Skeletal muscle satellite cell (primary cell): ENCODE measurements around the gene PRSS16.

ENCODE experiments used
- H3K27me3 ChIP-seq: 2 replicates; pipeline ENCODE4 v1.7.0; 2013; ENCODE audit warnings: low read length; ENCODE audit not compliant: control insufficient read depth, insufficient read depth
- H3K36me3 ChIP-seq: 2 replicates; pipeline ENCODE4 v1.7.0; 2013; ENCODE audit warnings: mild to moderate bottlenecking, control low read depth, low read length; ENCODE audit not compliant: insufficient read depth
- H3K4me1 ChIP-seq: 2 replicates; pipeline ENCODE4 v1.7.0; 2013; ENCODE audit warnings: low read length; ENCODE audit not compliant: control insufficient read depth, insufficient read depth
- H3K4me2 ChIP-seq: 2 replicates; pipeline ENCODE4 v1.7.0; 2013; ENCODE audit warnings: mild to moderate bottlenecking, low read length
- H3K4me3 ChIP-seq: 2 replicates; pipeline ENCODE4 v1.7.0; 2013; ENCODE audit warnings: low read length
- H3K9ac ChIP-seq: 2 replicates; pipeline ENCODE4 v1.7.0; 2013; ENCODE audit warnings: mild to moderate bottlenecking, low read depth, low read length, moderate library complexity
- H3K9me3 ChIP-seq: replicated peaks from 2 replicates; pipeline ENCODE4 v1.7.0; 2013; ENCODE audit warnings: mild to moderate bottlenecking, control low read depth, low read length

Gene PRSS16

GRCh38 chr6:27290065-27290849, 42.8 kb downstream of the PRSS16 start:
- no peak overlapping the region for H3K4me2 ChIP-seq
- no peaks in the 10 kb centered on the region for H3K9me3 ChIP-seq

GRCh38 chr6:27290850-27291208, 43.3 kb downstream of the PRSS16 start:
- no peaks in the 10 kb centered on the region for H3K4me1 ChIP-seq
- H3K27me3 ChIP-seq, result peaks cover 41% of the 10 kb centered on the region
- no peaks in the 10 kb centered on the region for H3K9me3 ChIP-seq
- H3K9ac ChIP-seq, result no peak overlapping the region
- no peaks in the 10 kb centered on the region for H3K36me3 ChIP-seq
- H3K4me3 ChIP-seq, result no peak overlapping the region
- H3K4me2 ChIP-seq, result no peak overlapping the region

More at GRCh38 chr6:27290065-27290849, 42.8 kb downstream of the PRSS16 start:
- Histone ChIP-seq H3K36me3 (no peaks in the 10 kb centered on the region), H3K4me1 (no peaks in the 10 kb centered on the region), H3K27me3 (peaks cover 44% of the 10 kb centered on the region), H3K9ac (no peak overlapping the region), H3K4me3 (no peak overlapping the region)

GRCh38 chr6:27293436-27294098, 46.1 kb downstream of the PRSS16 start:
- Histone ChIP-seq H3K9me3 (no peaks in the 10 kb centered on the region), H3K4me3 (peak overlapping the region; percentile 31), H3K27me3 (peaks cover 37% of the 10 kb centered on the region), H3K36me3 (no peaks in the 10 kb centered on the region), H3K4me1 (no peaks in the 10 kb centered on the region), H3K9ac (no peak overlapping the region), H3K4me2 (peak overlapping the region; percentile 8)

GRCh38 chr6:27294409-27294808, 46.9 kb downstream of the PRSS16 start:
- no peaks in the 10 kb centered on the region for H3K9me3 ChIP-seq
- no peak overlapping the region for H3K4me2 ChIP-seq
- peaks cover 28% of the 10 kb centered on the region for H3K27me3 ChIP-seq
- no peaks in the 10 kb centered on the region for H3K4me1 ChIP-seq
- H3K9ac ChIP-seq, result no peak overlapping the region
- no peak overlapping the region for H3K4me3 ChIP-seq
- no peaks in the 10 kb centered on the region for H3K36me3 ChIP-seq

- H3K36me3 ChIP-seq, result no peaks in the 10 kb centered on the region
- peaks cover 20% of the 10 kb centered on the region for H3K27me3 ChIP-seq
- H3K4me1 ChIP-seq, result no peaks in the 10 kb centered on the region
- peak overlapping the region; percentile 70 for H3K4me3 ChIP-seq
- no peaks in the 10 kb centered on the region for H3K9me3 ChIP-seq
- H3K4me2 ChIP-seq, result peak overlapping the region; percentile 86
- no peak overlapping the region for H3K9ac ChIP-seq
Measured at GRCh38 chr6:27295301-27296079, 48.0 kb downstream of the PRSS16 start.

GRCh38 chr6:27296106-27296783, 48.7 kb downstream of the PRSS16 start:
- Histone ChIP-seq H3K9me3 (no peaks in the 10 kb centered on the region), H3K36me3 (no peaks in the 10 kb centered on the region), H3K27me3 (peaks cover 13% of the 10 kb centered on the region), H3K4me1 (no peaks in the 10 kb centered on the region), H3K4me2 (peak overlapping the region; percentile 86), H3K9ac (no peak overlapping the region), H3K4me3 (peak overlapping the region; percentile 70)

- H3K27me3 ChIP-seq, result peaks cover 9% of the 10 kb centered on the region
Measured at GRCh38 chr6:27297484-27297856, 50.0 kb downstream of the PRSS16 start.

GRCh38 chr6:27297857-27298730, 50.6 kb downstream of the PRSS16 start:
- no peak overlapping the region for H3K9ac ChIP-seq
- peak overlapping the region; percentile 17 for H3K4me3 ChIP-seq
- peaks cover 9% of the 10 kb centered on the region for H3K27me3 ChIP-seq
- no peaks in the 10 kb centered on the region for H3K9me3 ChIP-seq
- H3K36me3 ChIP-seq, result no peaks in the 10 kb centered on the region
- H3K4me2 ChIP-seq, result peak overlapping the region; percentile 86
- no peaks in the 10 kb centered on the region for H3K4me1 ChIP-seq

More at GRCh38 chr6:27297484-27297856, 50.0 kb downstream of the PRSS16 start:
- Histone ChIP-seq H3K36me3 (no peaks in the 10 kb centered on the region), H3K4me3 (peak overlapping the region; percentile 17), H3K4me1 (no peaks in the 10 kb centered on the region), H3K9me3 (no peaks in the 10 kb centered on the region), H3K4me2 (peak overlapping the region; percentile 86), H3K9ac (no peak overlapping the region)

GRCh38 chr6:27303613-27304272, 56.2 kb downstream of the PRSS16 start:
- Histone ChIP-seq H3K9me3 (no peaks in the 10 kb centered on the region), H3K4me3 (no peak overlapping the region), H3K9ac (no peak overlapping the region), H3K4me1 (no peaks in the 10 kb centered on the region), H3K27me3 (no peaks in the 10 kb centered on the region), H3K4me2 (no peak overlapping the region), H3K36me3 (no peaks in the 10 kb centered on the region)
